Esophagus muscularis mucosa (tissue), 4 donors: Measurements from ENCODE around the gene LTBP2.

Source experiments
- CTCF ChIP-seq, 3 experiments: fragments of 200-600 bp in 2 of 3; fragments of 450-650 bp in 1 of 3; sonication (generic) in 2 of 3; IDR thresholded peaks; one replicate each; pipeline ENCODE4 v1.5.1; 2017 to 2019; ENCODE audit warnings: antibody characterized with exemption in 3 of 3, mild to moderate bottlenecking in 2 of 3, moderate library complexity in 1 of 3
- EP300 ChIP-seq: sonication (generic); formaldehyde crosslinking; IDR thresholded peaks from one replicate; pipeline ENCODE4 v1.6.1; 2017; ENCODE audit warnings: antibody characterized with exemption
- POLR2A ChIP-seq: fragments of 450-650 bp; IDR thresholded peaks from one replicate; pipeline ENCODE4 v1.6.1; 2017; ENCODE audit warnings: antibody characterized with exemption, moderate library complexity, mild to moderate bottlenecking, low read depth
- POLR2AphosphoS5 ChIP-seq, 2 donors: sonication (generic); formaldehyde crosslinking; IDR thresholded peaks; one replicate each; pipeline ENCODE4 v1.6.1; 2017; ENCODE audit warnings: antibody characterized with exemption in 2 of 2

- TF ChIP-seq CTCF (IDR thresholded peaks at IDR 0.05) (no peak), POLR2AphosphoS5 (IDR thresholded peaks at IDR 0.05) (no peak), EP300 (no peak), POLR2A (no peak)
These were observed 41.3 kb downstream of the LTBP2 start for GRCh38 chr14:74570696-74571095.
